ENCODE measurements around the gene RSRC1.
"Not testable (repeated sequence)": the region's sequence is repeated elsewhere in the genome, so short reads cannot be mapped to it uniquely, and the experiment has no call there.

The RSRC1 gene

GRCh38 chr3:158329696-158330441 is 220.0 kb downstream of the RSRC1 start:
- not testable (repeated sequence) for DNase-seq (ENCODE audit: low read depth)

DNA sequence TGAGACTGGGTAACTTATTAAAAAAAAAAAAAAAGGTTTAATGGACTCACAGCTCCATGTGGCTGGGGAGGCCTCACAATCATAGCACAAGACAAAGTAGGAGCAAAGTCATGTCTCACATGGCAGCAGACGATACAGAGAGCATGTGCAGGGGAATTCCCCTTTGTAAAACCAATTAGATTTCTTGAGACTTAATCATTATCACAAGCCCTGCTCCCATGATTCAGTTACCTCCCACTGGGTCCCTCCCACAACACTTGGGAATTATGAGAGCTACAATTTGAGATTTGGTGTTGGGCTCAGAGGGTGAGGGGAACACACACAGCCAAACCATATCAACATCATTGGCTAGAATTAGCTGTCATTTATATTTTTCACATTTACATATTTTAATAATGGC is 221.0 kb downstream of the RSRC1 start:
- no peak for DNase-seq (ENCODE audit: low read depth)

GRCh38 chr3:158333736-158334135 is 223.8 kb downstream of the RSRC1 start:
- DNase-seq (ENCODE audit: low read depth), result no peak

- DNase-seq (ENCODE audit: low read depth), result no peak
Measured at GRCh38 chr3:158337110-158337509, 227.2 kb downstream of the RSRC1 start.

DNA sequence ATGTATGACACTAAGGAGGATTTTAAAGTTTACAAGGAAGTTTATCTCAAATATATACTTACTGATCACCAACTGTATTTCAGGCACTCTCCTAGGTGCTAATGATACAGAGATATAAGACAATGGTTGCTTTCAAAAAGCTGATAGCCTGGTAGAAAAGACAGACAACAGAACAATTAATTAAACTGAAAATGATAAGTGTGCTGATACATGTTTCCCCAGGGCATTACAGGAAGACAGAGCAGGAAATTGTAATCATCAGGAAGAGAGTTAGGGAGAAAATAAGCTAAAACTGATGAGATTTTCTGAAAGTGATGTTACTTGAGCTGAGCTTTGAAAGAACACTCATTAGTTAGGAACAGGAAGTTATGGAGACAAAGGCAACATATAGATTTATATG is 229.7 kb downstream of the RSRC1 start:
- DNase-seq (ENCODE audit: low read depth), result no peak

- DNase-seq (ENCODE audit: low read depth), result not testable (repeated sequence)
Measured at GRCh38 chr3:158340951-158341350, 231.1 kb downstream of the RSRC1 start.

DNA sequence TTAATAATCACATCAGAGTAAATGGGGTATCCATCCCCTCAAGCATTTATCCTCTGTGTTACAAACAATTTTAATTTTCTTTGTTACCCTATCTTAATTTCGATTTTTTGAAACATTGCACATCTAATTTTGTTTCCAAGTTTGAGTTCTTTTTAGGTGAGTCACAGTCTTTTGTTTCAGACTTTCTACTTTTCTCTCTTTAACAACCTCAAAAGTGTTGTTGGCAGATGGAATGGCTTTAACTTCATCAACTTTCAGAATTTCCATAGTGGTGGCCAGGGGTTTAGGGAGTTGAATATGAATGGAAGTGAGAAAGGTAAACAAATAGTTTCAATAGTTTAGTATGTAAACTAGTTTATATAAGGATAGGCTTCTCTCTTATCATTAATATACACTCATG is 238.1 kb downstream of the RSRC1 start:
- DNase-seq (ENCODE audit: low read depth), result no peak

DNA sequence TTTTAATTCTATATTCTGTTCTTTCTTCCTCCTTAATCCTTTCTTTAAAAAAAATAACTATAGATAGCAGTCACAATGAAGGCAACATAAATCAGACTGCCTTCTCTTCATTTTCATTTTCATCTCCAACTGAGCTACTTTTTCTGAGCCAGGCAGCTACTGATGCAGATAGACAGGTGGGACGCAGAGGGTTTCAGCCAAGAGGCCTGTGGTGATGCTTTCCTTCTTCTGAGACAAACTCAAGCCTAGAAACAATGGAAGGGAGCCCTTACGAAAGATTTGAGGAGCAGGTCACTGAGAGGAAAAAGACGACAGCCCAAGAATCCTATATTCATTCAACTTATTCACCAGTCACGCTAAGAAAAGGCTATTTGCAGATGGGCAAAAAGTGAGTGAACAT is 241.1 kb downstream of the RSRC1 start:
- DNase-seq (ENCODE audit: low read depth), result no peak

GRCh38 chr3:158352551-158352950 is 242.7 kb downstream of the RSRC1 start:
- DNase-seq (ENCODE audit: low read depth), result no peak

GRCh38 chr3:158354713-158355112 is 244.8 kb downstream of the RSRC1 start:
- DNase-seq (ENCODE audit: low read depth), result no peak

- no peak for DNase-seq (ENCODE audit: low read depth)
Measured at GRCh38 chr3:158355623-158356588, 246.0 kb downstream of the RSRC1 start.

DNA sequence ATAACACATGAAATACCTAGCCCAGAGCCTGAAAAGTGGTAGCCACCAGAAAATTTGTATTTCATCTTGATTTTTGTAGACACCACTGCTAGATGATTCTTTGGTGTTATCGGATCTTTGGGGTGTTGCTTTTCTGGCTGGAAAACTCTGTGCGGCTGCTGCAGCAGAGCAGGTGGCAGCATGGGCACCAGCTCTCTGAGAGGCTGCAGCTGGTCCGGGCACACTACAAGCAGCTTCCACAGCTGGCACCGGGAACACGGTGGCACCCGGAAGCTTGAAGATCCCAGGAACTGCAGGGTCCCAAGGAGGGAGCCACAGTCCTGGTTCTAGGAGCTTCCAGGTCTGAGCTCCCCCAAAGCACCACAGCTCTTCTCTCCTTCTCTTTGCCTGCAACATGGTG is 249.4 kb downstream of the RSRC1 start:
- no peak for DNase-seq (ENCODE audit: low read depth)

GRCh38 chr3:158360756-158361448 is 251.0 kb downstream of the RSRC1 start:
- DNase-seq (ENCODE audit: low read depth), result no peak

- no peak for DNase-seq (ENCODE audit: low read depth)
Measured at GRCh38 chr3:158368271-158368670, 258.4 kb downstream of the RSRC1 start.

GRCh38 chr3:158369279-158369678 is 259.4 kb downstream of the RSRC1 start:
- no peak for DNase-seq (ENCODE audit: low read depth)

GRCh38 chr3:158379517-158379916 is 269.6 kb downstream of the RSRC1 start:
- DNase-seq (ENCODE audit: low read depth), result no peak

DNA sequence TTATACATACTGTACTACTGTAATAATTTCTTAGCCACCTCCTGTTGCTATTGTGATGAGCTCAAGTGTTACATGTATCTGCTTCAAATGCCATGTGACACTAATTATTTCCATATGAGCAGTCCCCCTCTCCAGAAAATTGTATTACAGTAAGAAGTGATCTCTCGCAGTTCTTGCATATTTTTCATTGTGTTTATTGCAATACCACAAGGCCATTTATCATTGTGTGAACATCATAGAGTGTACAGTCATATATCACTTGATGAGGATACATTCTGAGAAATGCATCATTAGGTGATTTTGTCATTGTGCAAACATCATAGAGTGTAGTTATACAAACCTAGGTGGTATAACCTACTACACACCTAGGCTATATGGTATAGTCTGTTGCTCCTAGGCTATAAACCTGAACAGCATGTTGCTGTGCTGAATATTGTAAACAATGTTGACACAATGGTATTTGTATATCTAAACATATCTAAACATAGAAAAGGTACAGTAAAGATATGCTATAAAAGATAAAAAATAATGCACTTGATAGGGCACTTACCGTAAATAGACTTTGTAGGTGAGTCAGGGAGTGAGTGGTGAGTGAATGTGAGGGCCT is 271.5 kb downstream of the RSRC1 start:
- no peak for DNase-seq (ENCODE audit: low read depth)

- no peak for DNase-seq (ENCODE audit: low read depth)
Measured at GRCh38 chr3:158382479-158382878, 272.6 kb downstream of the RSRC1 start.

DNA sequence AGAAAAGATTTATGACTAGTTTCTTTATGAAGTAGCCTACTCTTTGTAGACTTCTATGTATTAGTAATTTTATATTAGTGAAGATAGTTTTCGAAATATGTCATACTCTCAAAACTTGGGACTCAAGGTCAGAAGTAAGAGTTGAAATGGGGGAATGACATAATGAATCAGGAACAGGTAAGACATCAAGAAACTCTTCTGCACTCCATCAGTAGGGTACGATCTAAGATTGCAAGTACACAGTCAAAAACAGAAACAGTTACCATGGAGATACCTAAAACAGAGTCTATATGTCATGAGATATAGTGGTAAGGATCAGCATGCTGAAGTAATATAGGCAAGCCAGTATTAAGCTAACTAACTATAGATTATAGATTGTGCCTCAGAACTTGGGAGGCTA is 274.1 kb downstream of the RSRC1 start:
- DNase-seq (ENCODE audit: low read depth), result no peak

GRCh38 chr3:158395421-158395820 is 285.5 kb downstream of the RSRC1 start:
- no peak for DNase-seq (ENCODE audit: low read depth)

GRCh38 chr3:158402590-158402989 is 292.7 kb downstream of the RSRC1 start:
- no peak for DNase-seq (ENCODE audit: low read depth)

DNA sequence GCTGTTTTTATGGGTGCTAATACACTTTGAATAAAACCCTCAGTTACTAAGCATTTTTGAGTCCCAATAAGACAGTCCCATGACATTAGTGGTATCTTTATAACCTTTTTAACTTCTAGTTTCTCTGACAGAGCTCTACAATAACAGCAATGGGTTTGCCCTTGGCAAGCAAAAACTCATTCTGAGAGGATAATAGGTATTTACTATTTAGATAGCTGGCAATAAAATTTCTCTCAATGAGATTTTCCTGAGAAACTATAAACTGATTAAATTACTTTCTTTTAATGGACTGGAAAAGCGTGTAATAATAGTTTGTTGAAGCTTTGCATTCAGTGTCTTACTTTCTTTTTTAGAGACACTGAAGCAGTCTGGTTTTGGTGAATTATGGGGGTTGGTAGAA is 293.1 kb downstream of the RSRC1 start:
- no peak for DNase-seq (ENCODE audit: low read depth)

Data from stimulated activated CD8-positive, alpha-beta memory T cell treated with anti-CD3 and anti-CD28 coated beads, Interleukin-15, amount 100 ng/mL, for 1 hour (primary cell).